MCF 10A (cell line): Measurements from ENCODE around the gene TTC36. TPM values are rescaled to one million over a fixed set of nuclear protein-coding genes. Genes with fewer than 3 reads are reported as not detected.

Source experiments
- BruUV-seq: library from RNA; stranded (reverse); fragments of 400-500 nt; replicated peaks from 2 replicates; lab custom pipeline; 2021; lab: Mats Ljungman, UMichigan
- CTCF ChIA-PET: fragments of 300-600 bp; sonication (Branson Sonifier 250); formaldehyde crosslinking; extraction: SDS; loops from one replicate; lab custom pipeline; 2021; ENCODE audit warnings: antibody characterized with exemption, inconsistent platforms; lab: Yijun Ruan, JAX
- POLR2A ChIA-PET: fragments of 300-600, 350-650 bp; sonication (Branson Sonifier 250); formaldehyde crosslinking; extraction: SDS; loops from one replicate; lab custom pipeline; 2020; ENCODE audit warnings: antibody characterized with exemption, inconsistent platforms; lab: Yijun Ruan, JAX
- DNase-seq: peaks from one replicate; pipeline ENCODE4 v3.0.0-alpha.2; 2018; ENCODE audit not compliant: unreplicated experiment
- H3K27ac Mint-ChIP-seq: one replicate; pipeline ENCODE4 v1.8.0; 2022; ENCODE audit warnings: mild to moderate bottlenecking, low read depth, mixed read lengths; ENCODE audit not compliant: unreplicated experiment
- H3K27me3 Mint-ChIP-seq: one replicate; pipeline ENCODE4 v1.8.0; 2022; ENCODE audit warnings: mixed read lengths; ENCODE audit not compliant: insufficient read depth, unreplicated experiment
- H3K36me3 Mint-ChIP-seq: one replicate; pipeline ENCODE4 v1.8.0; 2022; ENCODE audit warnings: mild to moderate bottlenecking, moderate library complexity, mixed read lengths; ENCODE audit not compliant: insufficient read depth, unreplicated experiment
- H3K4me1 Mint-ChIP-seq: one replicate; pipeline ENCODE4 v1.8.0; 2022; ENCODE audit warnings: mixed read lengths; ENCODE audit not compliant: insufficient read depth, unreplicated experiment
- H3K4me3 Mint-ChIP-seq: one replicate; pipeline ENCODE4 v1.8.0; 2022; ENCODE audit warnings: mild to moderate bottlenecking, moderate library complexity, mixed read lengths; ENCODE audit not compliant: unreplicated experiment
- H3K9me3 Mint-ChIP-seq: one replicate; pipeline ENCODE4 v1.8.0; 2022; ENCODE audit warnings: mixed read lengths; ENCODE audit not compliant: unreplicated experiment
- intact Hi-C: fragments of 100-400 bp; cut with micrococcal nuclease; formaldehyde crosslinking; loops from 2 replicates; pipeline ENCODE4 v1.14.1; 2022
- total RNA-seq: library from RNA; stranded (reverse); gene quantifications from 2 replicates; pipeline ENCODE4 v1.2.3, GENCODE V29; 2022
- TF ChIP-seq, protein P1 (sequence below): fragments of 200-600 bp; IDR thresholded peaks from one replicate; pipeline ENCODE4 v1.8.0; 2022; ENCODE audit warnings: antibody characterized with exemption, mild to moderate bottlenecking; ENCODE audit not compliant: unreplicated experiment

TTC36 gene
- total RNA-seq, 1 experiment from 2014 or later = 0.63 TPM

DNA sequence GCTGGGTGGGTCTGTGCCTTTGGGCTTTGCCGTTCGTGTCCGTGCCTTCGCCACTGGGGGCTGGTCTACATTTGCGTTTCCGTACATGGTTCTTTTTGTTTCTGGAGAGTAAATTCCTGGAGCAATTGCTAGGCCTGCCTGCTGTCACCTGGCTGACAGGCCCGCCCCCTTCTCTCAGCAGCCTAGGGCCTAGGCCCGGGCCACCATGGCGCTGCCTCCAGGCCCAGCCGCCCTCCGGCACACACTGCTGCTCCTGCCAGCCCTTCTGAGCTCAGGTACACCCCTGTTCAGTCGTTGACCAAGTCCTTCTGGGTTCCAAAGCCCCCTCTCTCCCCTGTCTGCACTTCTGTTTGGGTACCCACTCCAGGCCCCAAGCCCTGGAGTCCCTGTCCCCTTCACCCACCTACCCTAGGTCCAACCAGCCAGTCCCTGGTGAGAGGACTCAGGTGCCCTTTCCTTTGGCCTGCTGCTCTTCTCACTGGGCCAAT is 4.4 kb downstream of the TTC36 start:
- peaks cover 10% of the 10 kb centered on the region for H3K36me3 Mint-ChIP-seq
- ChIA-PET CTCF (no interaction called here), POLR2A (no interaction called here)
- no peaks in the 10 kb centered on the region for H3K27me3 Mint-ChIP-seq
- TF ChIP-seq, protein P1, sequence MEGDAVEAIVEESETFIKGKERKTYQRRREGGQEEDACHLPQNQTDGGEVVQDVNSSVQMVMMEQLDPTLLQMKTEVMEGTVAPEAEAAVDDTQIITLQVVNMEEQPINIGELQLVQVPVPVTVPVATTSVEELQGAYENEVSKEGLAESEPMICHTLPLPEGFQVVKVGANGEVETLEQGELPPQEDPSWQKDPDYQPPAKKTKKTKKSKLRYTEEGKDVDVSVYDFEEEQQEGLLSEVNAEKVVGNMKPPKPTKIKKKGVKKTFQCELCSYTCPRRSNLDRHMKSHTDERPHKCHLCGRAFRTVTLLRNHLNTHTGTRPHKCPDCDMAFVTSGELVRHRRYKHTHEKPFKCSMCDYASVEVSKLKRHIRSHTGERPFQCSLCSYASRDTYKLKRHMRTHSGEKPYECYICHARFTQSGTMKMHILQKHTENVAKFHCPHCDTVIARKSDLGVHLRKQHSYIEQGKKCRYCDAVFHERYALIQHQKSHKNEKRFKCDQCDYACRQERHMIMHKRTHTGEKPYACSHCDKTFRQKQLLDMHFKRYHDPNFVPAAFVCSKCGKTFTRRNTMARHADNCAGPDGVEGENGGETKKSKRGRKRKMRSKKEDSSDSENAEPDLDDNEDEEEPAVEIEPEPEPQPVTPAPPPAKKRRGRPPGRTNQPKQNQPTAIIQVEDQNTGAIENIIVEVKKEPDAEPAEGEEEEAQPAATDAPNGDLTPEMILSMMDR = no peak
- no TSS peak for BruUV-seq
- no peaks in the 10 kb centered on the region for H3K4me1 Mint-ChIP-seq
- no peaks in the 10 kb centered on the region for H3K9me3 Mint-ChIP-seq
- DNase-seq = no peak
- H3K27ac Mint-ChIP-seq = no peak overlapping the region
- H3K4me3 Mint-ChIP-seq = no peak overlapping the region
- intact Hi-C loops = no loop called here

DNA sequence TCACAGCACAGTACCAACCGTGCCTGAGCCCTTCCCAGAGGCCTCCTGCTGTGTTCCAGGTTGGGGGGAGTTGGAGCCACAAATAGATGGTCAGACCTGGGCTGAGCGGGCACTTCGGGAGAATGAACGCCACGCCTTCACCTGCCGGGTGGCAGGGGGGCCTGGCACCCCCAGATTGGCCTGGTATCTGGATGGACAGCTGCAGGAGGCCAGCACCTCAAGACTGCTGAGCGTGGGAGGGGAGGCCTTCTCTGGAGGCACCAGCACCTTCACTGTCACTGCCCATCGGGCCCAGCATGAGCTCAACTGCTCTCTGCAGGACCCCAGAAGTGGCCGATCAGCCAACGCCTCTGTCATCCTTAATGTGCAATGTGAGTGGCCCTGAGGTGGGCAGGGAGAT is 4.8 kb downstream of the TTC36 start:
- peaks cover 8% of the 10 kb centered on the region for H3K36me3 Mint-ChIP-seq
- H3K4me1 Mint-ChIP-seq = no peaks in the 10 kb centered on the region
- no peak for DNase-seq
- H3K27ac Mint-ChIP-seq = no peak overlapping the region
- no peaks in the 10 kb centered on the region for H3K9me3 Mint-ChIP-seq
- no peaks in the 10 kb centered on the region for H3K27me3 Mint-ChIP-seq
- TF ChIP-seq, protein P1 = no peak
- ChIA-PET POLR2A (no interaction called here), CTCF (no interaction called here)
- intact Hi-C loops = no loop called here
- no TSS peak for BruUV-seq
- H3K4me3 Mint-ChIP-seq = no peak overlapping the region

DNA sequence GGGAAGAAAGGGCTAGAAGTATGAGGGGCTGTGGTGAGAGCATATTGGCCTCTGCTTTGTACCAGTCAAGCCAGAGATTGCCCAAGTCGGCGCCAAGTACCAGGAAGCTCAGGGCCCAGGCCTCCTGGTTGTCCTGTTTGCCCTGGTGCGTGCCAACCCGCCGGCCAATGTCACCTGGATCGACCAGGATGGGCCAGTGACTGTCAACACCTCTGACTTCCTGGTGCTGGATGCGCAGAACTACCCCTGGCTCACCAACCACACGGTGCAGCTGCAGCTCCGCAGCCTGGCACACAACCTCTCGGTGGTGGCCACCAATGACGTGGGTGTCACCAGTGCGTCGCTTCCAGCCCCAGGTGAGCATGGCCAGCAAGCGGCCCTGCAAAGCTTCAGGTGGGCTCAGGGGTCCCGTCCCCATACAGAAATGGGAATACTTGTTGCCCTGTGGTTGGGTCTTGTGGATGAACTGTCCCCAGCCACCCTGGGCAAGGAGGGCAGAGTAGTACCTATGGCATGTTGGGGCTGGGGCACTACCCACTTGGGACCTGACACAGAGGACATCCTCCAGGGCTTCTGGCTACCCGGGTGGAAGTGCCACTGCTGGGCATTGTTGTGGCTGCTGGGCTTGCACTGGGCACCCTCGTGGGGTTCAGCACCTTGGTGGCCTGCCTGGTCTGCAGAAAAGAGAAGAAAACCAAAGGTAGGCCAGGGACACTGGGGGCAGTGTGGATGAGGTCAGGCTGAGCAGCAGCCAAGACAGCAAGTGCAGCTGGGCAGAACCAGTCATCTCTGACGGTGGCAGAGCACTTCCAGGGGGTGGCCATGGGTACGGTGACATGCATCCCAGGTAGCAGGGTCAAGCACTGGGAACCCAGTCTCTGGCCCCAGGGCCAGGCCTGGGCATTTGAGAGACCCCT is 5.8 kb downstream of the TTC36 start:
- ChIA-PET POLR2A (no interaction called here), CTCF (interaction anchor here (0.7 kb wide), 1 partner anchor 566 kb away, joined by 4 read pairs; no protein-coding TSS in a partner anchor)
- no peak overlapping the region for H3K27ac Mint-ChIP-seq
- intact Hi-C loops = no loop called here
- DNase-seq = no peak
- BruUV-seq = no TSS peak
- no peak overlapping the region for H3K4me3 Mint-ChIP-seq
- no peaks in the 10 kb centered on the region for H3K4me1 Mint-ChIP-seq
- H3K27me3 Mint-ChIP-seq = no peaks in the 10 kb centered on the region
- peaks cover 6% of the 10 kb centered on the region for H3K36me3 Mint-ChIP-seq
- TF ChIP-seq, protein P1 = no peak
- H3K9me3 Mint-ChIP-seq = no peaks in the 10 kb centered on the region
